ENCODE results near the gene ZNF346.
"Not testable (repeated sequence)": the region's sequence is repeated elsewhere in the genome, so short reads cannot be mapped to it uniquely, and the experiment has no call there.

The ZNF346 gene

GRCh38 chr5:177036443-177036842 lies 13.9 kb downstream of the ZNF346 start:
- peaks cover 4% of the 10 kb centered on the region for H3K9me3 Mint-ChIP-seq
- no peak overlapping the region for H3K4me3 Mint-ChIP-seq
- H3K4me1 Mint-ChIP-seq: peaks cover 10% of the 10 kb centered on the region
- H3K27me3 Mint-ChIP-seq: no peaks in the 10 kb centered on the region
- peaks cover 11% of the 10 kb centered on the region for H3K36me3 Mint-ChIP-seq
- no peak overlapping the region for H3K27ac Mint-ChIP-seq

GRCh38 chr5:177036921-177037320 lies 14.4 kb downstream of the ZNF346 start:
- Mint-ChIP-seq H3K27me3 (no peaks in the 10 kb centered on the region), H3K27ac (no peak overlapping the region), H3K9me3 (no peaks in the 10 kb centered on the region), H3K4me3 (no peak overlapping the region), H3K4me1 (peaks cover 7% of the 10 kb centered on the region), H3K36me3 (peaks cover 12% of the 10 kb centered on the region)

GRCh38 chr5:177040814-177041420 lies 18.4 kb downstream of the ZNF346 start:
- H3K4me1 Mint-ChIP-seq: no peaks in the 10 kb centered on the region
- H3K27ac Mint-ChIP-seq: no peak overlapping the region
- H3K36me3 Mint-ChIP-seq: peaks cover 14% of the 10 kb centered on the region
- no peaks in the 10 kb centered on the region for H3K27me3 Mint-ChIP-seq
- H3K4me3 Mint-ChIP-seq: no peak overlapping the region
- no peaks in the 10 kb centered on the region for H3K9me3 Mint-ChIP-seq

- no peak overlapping the region for H3K27ac Mint-ChIP-seq
Measured at GRCh38 chr5:177041936-177042335, 19.4 kb downstream of the ZNF346 start.

GRCh38 chr5:177043114-177043513 lies 20.6 kb downstream of the ZNF346 start:
- Mint-ChIP-seq H3K9me3 (no peaks in the 10 kb centered on the region), H3K27me3 (no peaks in the 10 kb centered on the region), H3K4me1 (no peaks in the 10 kb centered on the region), H3K4me3 (no peak overlapping the region), H3K27ac (no peak overlapping the region), H3K36me3 (peaks cover 13% of the 10 kb centered on the region)

More at GRCh38 chr5:177041936-177042335, 19.4 kb downstream of the ZNF346 start:
- Mint-ChIP-seq H3K9me3 (no peaks in the 10 kb centered on the region), H3K4me1 (no peaks in the 10 kb centered on the region), H3K27me3 (no peaks in the 10 kb centered on the region), H3K4me3 (no peak overlapping the region), H3K36me3 (peaks cover 11% of the 10 kb centered on the region)

- H3K27me3 Mint-ChIP-seq: no peaks in the 10 kb centered on the region
- H3K9me3 Mint-ChIP-seq: no peaks in the 10 kb centered on the region
- peak overlapping the region; percentile 11 for H3K27ac Mint-ChIP-seq
- H3K4me1 Mint-ChIP-seq: no peaks in the 10 kb centered on the region
- peaks cover 13% of the 10 kb centered on the region for H3K36me3 Mint-ChIP-seq
- no peak overlapping the region for H3K4me3 Mint-ChIP-seq
Measured at GRCh38 chr5:177043958-177044357, 21.5 kb downstream of the ZNF346 start.

- no peaks in the 10 kb centered on the region for H3K27me3 Mint-ChIP-seq
- H3K4me1 Mint-ChIP-seq: no peaks in the 10 kb centered on the region
- no peaks in the 10 kb centered on the region for H3K9me3 Mint-ChIP-seq
- no peak overlapping the region for H3K27ac Mint-ChIP-seq
- H3K36me3 Mint-ChIP-seq: peaks cover 13% of the 10 kb centered on the region
- H3K4me3 Mint-ChIP-seq: no peak overlapping the region
Measured at GRCh38 chr5:177044641-177045040, 22.1 kb downstream of the ZNF346 start.

- Mint-ChIP-seq H3K27me3 (no peaks in the 10 kb centered on the region), H3K9me3 (no peaks in the 10 kb centered on the region), H3K4me3 (no peak overlapping the region), H3K4me1 (no peaks in the 10 kb centered on the region), H3K27ac (no peak overlapping the region), H3K36me3 (peaks cover 13% of the 10 kb centered on the region)
Measured at GRCh38 chr5:177045631-177046030, 23.1 kb downstream of the ZNF346 start.

- H3K27ac Mint-ChIP-seq, H3K4me1 Mint-ChIP-seq, H3K27me3 Mint-ChIP-seq, H3K9me3 Mint-ChIP-seq, H3K4me3 Mint-ChIP-seq: not testable (repeated sequence)
- peaks cover 12% of the 10 kb centered on the region for H3K36me3 Mint-ChIP-seq
Measured at GRCh38 chr5:177048531-177048930, 26.0 kb downstream of the ZNF346 start.

GRCh38 chr5:177049285-177049684 lies 26.8 kb downstream of the ZNF346 start:
- H3K36me3 Mint-ChIP-seq: peaks cover 9% of the 10 kb centered on the region
- no peak overlapping the region for H3K27ac Mint-ChIP-seq
- H3K27me3 Mint-ChIP-seq: no peaks in the 10 kb centered on the region
- no peak overlapping the region for H3K4me3 Mint-ChIP-seq
- no peaks in the 10 kb centered on the region for H3K4me1 Mint-ChIP-seq
- H3K9me3 Mint-ChIP-seq: no peaks in the 10 kb centered on the region

- H3K4me1 Mint-ChIP-seq: no peaks in the 10 kb centered on the region
- H3K27ac Mint-ChIP-seq: no peak overlapping the region
- H3K4me3 Mint-ChIP-seq: no peak overlapping the region
- peaks cover 8% of the 10 kb centered on the region for H3K36me3 Mint-ChIP-seq
- no peaks in the 10 kb centered on the region for H3K9me3 Mint-ChIP-seq
- H3K27me3 Mint-ChIP-seq: no peaks in the 10 kb centered on the region
Measured at GRCh38 chr5:177064500-177065277, 42.2 kb downstream of the ZNF346 start.

GRCh38 chr5:177065491-177065890 lies 43.0 kb downstream of the ZNF346 start:
- Mint-ChIP-seq H3K27ac (no peak overlapping the region), H3K9me3 (no peaks in the 10 kb centered on the region)

GRCh38 chr5:177066224-177066623 lies 43.7 kb downstream of the ZNF346 start:
- Mint-ChIP-seq H3K36me3 (peaks cover 7% of the 10 kb centered on the region), H3K27ac (no peak overlapping the region), H3K27me3 (no peaks in the 10 kb centered on the region), H3K4me3 (no peak overlapping the region), H3K4me1 (no peaks in the 10 kb centered on the region), H3K9me3 (no peaks in the 10 kb centered on the region)

More at GRCh38 chr5:177065491-177065890, 43.0 kb downstream of the ZNF346 start:
- no peaks in the 10 kb centered on the region for H3K4me1 Mint-ChIP-seq
- peaks cover 7% of the 10 kb centered on the region for H3K36me3 Mint-ChIP-seq
- no peak overlapping the region for H3K4me3 Mint-ChIP-seq
- no peaks in the 10 kb centered on the region for H3K27me3 Mint-ChIP-seq

- H3K36me3 Mint-ChIP-seq: peaks cover 7% of the 10 kb centered on the region
- no peaks in the 10 kb centered on the region for H3K9me3 Mint-ChIP-seq
- peak overlapping the region; percentile 23 for H3K27ac Mint-ChIP-seq
Measured at GRCh38 chr5:177067503-177067902, 45.0 kb downstream of the ZNF346 start.

GRCh38 chr5:177070536-177071191 lies 48.2 kb downstream of the ZNF346 start:
- Mint-ChIP-seq H3K27ac (no peak overlapping the region), H3K9me3 (no peaks in the 10 kb centered on the region)

More at GRCh38 chr5:177067503-177067902, 45.0 kb downstream of the ZNF346 start:
- Mint-ChIP-seq H3K4me1 (peaks cover 5% of the 10 kb centered on the region), H3K4me3 (no peak overlapping the region), H3K27me3 (no peaks in the 10 kb centered on the region)

More at GRCh38 chr5:177070536-177071191, 48.2 kb downstream of the ZNF346 start:
- peaks cover 5% of the 10 kb centered on the region for H3K4me1 Mint-ChIP-seq
- no peak overlapping the region for H3K4me3 Mint-ChIP-seq
- H3K27me3 Mint-ChIP-seq: no peaks in the 10 kb centered on the region
- H3K36me3 Mint-ChIP-seq: peaks cover 5% of the 10 kb centered on the region
